Fibroblast of skin of right biceps (primary cell): ENCODE measurements around the gene ABLIM3.

Experiments used
- DNase-seq: peaks from one replicate; pipeline ENCODE4 v3.0.0-alpha.2; 2013

Gene ABLIM3

DNA sequence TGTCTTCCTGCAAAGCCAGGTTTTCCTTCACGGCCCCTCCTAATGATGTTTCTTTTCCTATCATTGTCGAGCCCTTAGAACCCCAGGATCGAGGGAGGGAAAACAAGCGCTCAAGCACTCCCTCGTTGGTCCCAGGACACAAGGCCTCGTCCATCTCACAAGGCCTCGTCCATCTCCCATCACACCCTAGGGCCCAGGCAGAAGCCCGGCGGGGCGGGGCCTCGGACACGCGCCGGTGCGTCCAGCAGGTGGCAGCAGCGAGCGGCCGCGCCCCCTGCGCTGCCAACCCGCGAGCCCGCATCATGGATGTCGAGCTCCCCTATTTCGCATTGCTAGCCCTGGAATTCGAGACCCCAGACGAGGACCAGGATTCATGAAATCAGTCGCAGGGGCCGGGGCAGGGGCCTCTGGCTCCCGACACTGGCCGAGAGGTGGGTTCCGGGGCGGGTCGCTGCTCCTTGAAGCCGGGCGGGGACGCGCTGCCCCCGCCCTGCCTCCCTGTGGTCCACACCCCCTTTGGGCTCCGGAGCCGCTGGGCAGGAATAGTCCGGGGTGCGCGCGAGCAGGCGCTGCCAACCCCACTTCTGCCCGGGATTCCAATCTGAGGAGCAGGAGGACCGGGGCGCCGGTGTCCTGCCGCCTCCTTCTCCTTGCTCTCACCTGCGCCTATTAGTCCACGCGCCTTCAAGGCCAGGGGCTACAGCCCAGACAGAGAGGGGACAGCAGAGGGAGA, at the start of gene ABLIM3:
Gene ABLIM3 (plus strand): TSS at position 270 of the 733 bp plus-strand sequence. CDS start 603 bp downstream, outside the sequence.
- DNase-seq, result peak; percentile 62

DNA sequence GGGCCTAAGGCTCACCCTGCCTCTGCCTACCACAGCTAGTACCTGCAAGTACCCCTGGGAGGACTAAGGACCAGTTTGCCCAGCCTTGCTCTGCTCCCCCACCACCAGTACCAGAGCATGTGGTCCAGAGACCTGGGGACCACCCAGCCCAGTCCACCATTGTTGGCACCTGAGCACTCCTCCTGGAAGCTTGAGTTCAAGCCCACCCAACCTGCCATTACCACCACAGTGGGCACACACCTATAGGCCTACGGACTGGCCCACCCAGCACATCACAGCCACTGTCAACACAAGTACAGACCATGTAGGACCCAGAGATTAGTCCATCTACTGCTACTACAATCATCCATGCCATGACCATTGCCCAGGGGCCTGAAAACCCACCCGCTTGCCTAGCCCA, 47.7 kb upstream of the ABLIM3 start:
- no peak for DNase-seq

DNA sequence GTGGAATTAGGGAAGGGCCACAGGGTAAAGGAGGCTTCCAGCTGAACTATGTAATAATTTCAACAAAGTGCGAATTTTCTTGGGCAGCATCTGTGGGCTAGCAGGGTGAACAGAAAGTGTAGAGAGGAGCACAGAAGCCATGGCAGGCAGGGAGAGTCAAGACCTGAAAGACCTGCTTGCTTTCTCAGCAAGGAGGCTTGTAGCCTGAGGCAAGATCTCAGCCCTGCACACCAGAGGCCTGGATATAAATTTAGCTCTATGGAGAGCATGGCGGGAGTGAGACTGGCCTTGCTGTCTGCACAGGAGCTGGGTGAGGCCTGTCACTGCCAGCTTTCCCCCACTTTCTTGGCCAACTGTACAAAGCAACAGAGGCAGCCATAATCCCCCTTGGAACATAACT, 46.3 kb upstream of the ABLIM3 start:
- no peak for DNase-seq

DNA sequence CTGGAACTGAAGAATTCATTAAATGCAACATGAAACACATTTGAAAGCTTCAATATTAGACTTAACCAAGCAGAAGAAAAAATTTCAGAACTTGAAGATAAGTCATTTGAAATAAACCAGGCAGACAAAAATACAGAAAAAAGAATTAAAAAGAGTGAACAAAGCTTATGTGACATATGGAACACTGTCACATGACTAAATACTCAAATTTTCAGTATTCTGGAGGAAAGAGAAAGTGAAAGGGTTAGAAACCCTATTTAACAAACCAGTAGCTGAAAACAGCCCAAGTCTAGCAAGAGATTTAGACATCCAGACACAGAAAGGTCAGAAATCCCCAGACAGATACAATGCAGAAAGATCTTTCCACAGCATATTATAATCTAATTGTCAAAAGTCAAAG, 41.4 kb upstream of the ABLIM3 start:
- DNase-seq, result no peak

- no peak for DNase-seq
Observed at GRCh38 chr5:149100331-149100730, 41.0 kb upstream of the ABLIM3 start.

- peak; percentile 8 for DNase-seq
Observed at GRCh38 chr5:149108651-149109280, 32.5 kb upstream of the ABLIM3 start.

DNA sequence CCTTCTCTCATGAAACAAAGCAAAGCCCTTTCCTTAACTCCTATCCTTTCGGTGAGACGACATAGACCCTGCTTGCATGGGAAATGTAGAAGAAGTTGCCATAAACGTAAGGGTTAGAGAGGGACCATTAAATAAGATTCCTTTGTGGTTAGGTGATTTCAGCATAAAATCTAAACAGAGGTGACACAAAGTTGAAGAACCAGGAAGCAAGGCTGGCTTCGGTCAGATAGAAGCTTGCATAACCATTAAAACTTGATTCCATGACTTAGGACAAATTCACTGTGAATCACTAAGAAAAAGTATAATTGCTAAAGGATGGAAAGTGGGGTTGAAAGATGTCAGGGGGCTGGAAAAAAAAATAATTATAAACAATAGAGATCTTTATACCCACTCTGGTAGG, 30.9 kb upstream of the ABLIM3 start:
- no peak for DNase-seq

GRCh38 chr5:149113669-149114068, 27.6 kb upstream of the ABLIM3 start:
- DNase-seq, result peak; percentile 77

DNA sequence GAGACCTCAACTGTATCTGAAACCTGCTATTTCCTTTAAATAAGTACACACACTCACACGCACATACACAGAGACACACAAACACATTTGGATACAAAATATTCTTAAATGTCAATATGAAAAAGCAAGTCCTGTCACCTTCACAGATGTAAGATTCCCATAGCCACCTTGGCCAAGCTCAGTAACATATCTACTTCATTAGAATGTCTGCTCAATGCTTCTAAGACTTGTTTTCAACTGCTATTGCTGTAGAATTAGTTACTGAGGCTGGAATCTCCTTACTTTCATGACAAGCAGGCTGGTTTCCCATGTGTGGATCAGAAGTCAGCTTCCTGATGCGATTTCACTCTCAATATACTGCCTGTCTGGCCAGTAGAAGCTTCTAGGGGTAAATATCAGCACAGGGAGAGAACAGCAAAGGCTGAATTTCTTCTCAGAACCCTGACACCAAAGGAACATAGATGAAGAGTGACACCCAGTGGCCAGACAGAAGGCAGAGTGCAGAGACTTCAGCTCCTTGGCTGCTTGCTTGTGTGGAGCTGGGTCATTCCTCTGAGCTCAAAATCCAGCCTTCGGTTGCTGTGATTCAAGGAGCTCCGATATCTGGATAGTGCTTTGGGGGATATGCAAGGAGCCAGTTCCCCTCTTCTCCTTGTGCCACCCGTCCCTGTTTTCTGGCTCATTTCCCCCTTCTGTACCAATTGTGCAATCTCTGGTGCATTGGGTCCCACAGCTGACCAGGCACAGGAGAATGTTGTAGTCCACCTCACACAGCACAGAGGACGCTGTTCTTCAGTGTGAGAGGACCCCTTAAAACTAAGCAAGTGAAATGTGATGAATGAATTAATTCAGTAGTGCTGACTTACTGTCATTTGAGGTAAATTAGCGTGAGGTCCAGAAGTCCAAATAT, 26.6 kb upstream of the ABLIM3 start:
- peak; percentile 79 for DNase-seq

DNA sequence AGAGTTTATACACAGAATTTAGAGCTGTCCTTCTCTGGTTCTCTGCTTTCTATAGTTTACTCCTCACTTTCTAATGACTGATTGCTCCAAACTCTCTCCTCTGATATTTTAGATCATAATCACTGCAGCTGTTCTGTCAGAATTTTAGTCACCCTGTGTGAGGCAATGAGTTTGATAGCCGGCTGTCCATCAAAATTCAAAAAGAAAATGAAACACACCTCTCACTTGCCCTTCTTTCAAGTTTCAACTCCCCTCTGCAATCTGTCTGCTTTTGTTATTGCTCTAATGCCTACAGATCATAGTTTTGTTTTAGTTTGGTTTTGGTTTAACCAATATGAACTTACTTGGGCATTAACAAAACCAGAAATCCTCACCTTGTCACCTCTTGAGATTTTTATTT, 23.3 kb upstream of the ABLIM3 start:
- no peak for DNase-seq

- DNase-seq, result no peak
Observed at GRCh38 chr5:149118463-149118862, 22.8 kb upstream of the ABLIM3 start.

DNA sequence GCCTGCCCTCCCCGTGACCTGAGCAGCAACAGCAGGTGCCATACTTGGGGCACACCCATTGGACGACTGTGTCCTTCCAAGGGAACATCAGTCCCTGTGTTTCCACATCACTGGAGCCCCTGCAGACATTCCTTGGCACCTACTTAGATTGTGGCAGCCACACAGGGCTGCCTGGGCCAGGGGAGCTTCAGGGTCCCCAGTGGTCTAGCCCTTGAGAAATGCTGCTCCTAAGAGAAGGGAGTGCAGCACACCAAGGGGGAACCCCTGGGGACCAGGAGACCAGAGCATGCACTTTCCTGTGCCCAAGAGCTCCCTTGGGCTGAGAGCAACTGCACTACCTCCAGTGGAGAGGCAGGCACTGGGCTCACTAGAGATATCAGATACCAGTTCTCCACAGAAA, 20.1 kb upstream of the ABLIM3 start:
- no peak for DNase-seq

GRCh38 chr5:149123211-149123610, 18.1 kb upstream of the ABLIM3 start:
- no peak for DNase-seq

GRCh38 chr5:149125386-149125891, 15.9 kb upstream of the ABLIM3 start:
- DNase-seq, result peak; percentile 37

- no peak for DNase-seq
Observed at GRCh38 chr5:149126906-149127305, 14.4 kb upstream of the ABLIM3 start.

- DNase-seq, result no peak
Observed at GRCh38 chr5:149127394-149127955, 13.8 kb upstream of the ABLIM3 start.

DNA sequence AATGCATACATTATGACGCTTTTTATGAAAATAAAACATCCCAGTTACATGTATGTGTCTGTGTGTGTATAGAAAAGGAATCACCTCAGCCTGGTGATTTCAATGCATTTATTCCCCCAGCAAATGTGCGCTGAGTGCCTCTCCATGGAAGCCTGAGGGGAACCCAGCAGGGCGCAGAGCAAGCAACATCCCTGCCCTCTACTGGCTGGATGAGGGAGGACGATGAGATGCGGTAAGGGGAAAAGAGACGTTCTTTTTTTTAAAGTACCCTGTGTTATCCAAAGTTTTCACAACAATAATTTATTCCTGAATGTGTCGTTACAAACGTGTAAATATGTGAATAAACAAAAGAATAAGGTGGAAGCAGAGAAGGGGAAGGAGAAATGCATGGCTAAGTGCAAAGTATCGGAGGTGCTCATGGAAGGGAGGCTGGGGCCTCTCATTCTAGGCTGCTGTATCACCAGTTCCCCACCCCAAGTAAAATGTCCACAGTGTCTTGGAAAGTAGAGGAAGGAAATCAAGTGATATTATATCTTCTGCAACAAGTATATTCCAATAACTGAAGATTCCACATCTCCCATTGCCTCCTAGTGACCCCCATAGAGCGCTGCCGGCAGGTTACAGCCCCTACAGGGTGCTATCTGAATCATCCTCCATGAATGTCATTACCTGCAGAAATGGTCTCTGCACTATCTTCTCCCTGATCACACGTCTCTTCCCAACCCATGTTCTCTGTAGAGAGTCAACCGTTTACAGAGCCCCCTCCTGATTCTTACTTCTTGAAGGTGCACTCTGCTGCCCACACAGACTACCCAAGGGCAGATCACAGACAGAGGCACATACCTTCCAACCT, 13.0 kb upstream of the ABLIM3 start:
- peak; percentile 43 for DNase-seq

- DNase-seq, result no peak
Observed at GRCh38 chr5:149129181-149129580, 12.1 kb upstream of the ABLIM3 start.

DNA sequence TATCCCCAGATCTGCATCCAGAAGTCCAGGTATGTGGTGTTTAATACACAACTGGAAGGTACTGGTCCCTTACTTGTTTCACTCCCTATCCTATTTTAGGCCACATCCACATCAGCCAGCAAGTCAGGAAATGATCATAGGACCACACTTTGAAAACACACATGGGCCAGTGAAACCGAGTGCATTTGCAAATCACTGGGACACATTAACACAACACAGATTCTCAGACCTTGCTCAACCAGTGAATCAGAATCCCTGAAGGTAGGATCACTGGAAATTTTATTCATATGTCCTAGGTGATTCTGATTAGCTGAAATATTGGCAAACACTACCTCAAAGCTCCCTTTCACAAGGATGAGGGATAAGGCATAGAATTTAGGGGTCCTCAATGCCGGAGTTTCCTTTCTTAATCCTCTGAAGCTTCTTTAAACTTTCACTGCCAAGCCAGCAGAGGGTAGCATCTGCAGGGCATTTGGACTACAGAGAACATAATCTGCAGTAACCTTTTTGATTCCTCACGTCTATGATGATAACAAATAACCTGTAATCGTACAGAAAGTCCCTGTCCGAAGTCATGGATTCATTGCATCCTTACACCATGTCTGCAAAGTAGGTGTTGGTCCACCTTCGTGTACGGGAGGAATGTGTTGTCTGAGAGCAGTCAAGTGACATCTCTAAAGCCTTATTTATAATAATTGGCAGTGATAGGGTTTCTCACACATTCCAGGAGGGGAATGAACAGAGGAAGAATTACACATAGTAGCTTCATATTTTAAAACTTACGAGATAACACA, 11.0 kb upstream of the ABLIM3 start:
- DNase-seq, result no peak

GRCh38 chr5:149132474-149132873, 8.8 kb upstream of the ABLIM3 start:
- no peak for DNase-seq
